GM12874 (cell line): ENCODE measurements around the gene NPAS2.

Experiments
- CTCF ChIP-seq: IDR thresholded peaks from 2 replicates; pipeline ENCODE4 v1.5.1; 2011; ENCODE audit warnings: low read depth, mild to moderate bottlenecking, control low read depth, low read length, moderate library complexity; ENCODE audit not compliant: insufficient read depth

NPAS2 gene

GRCh38 chr2:100846716-100847115 lies 26.8 kb downstream of the NPAS2 start:
- no peak for TF ChIP-seq CTCF

GRCh38 chr2:100852447-100852846 lies 32.5 kb downstream of the NPAS2 start:
- TF ChIP-seq CTCF = no peak

- no peak for TF ChIP-seq CTCF
Measured at GRCh38 chr2:100852999-100853908, 33.3 kb downstream of the NPAS2 start.

- no peak for TF ChIP-seq CTCF
Measured at GRCh38 chr2:100853909-100854810, 34.2 kb downstream of the NPAS2 start.

- TF ChIP-seq CTCF = no peak
Measured at GRCh38 chr2:100855084-100855483, 35.1 kb downstream of the NPAS2 start.

GRCh38 chr2:100855606-100856005 lies 35.7 kb downstream of the NPAS2 start:
- TF ChIP-seq CTCF = no peak

GRCh38 chr2:100856732-100857131 lies 36.8 kb downstream of the NPAS2 start:
- TF ChIP-seq CTCF = no peak
